Transverse colon (tissue), 4 donors: ENCODE data around the gene FXN. TPM values are rescaled to one million over a fixed set of nuclear protein-coding genes. Genes with fewer than 3 reads are reported as not detected.

Source experiments
- DNase-seq: peaks from one replicate; pipeline ENCODE4 v3.0.0-alpha.2; 2019
- H3K27ac ChIP-seq, 4 donors: fragments of 200-600 bp; sonication (generic); 2 replicates each; pipeline ENCODE4 v1.5.1; 2016 to 2018; ENCODE audit warnings: inconsistent platforms in 4 of 4
- H3K27me3 ChIP-seq: fragments of 200-600 bp; sonication (generic); 2 replicates; pipeline ENCODE4 v1.5.1; 2017; ENCODE audit warnings: inconsistent platforms
- H3K36me3 ChIP-seq, 4 donors: fragments of 200-600 bp; sonication (generic); 2 replicates each; pipeline ENCODE4 v1.5.1; 2017 to 2019; ENCODE audit warnings: inconsistent platforms in 4 of 4
- H3K4me1 ChIP-seq, 4 donors: fragments of 200-600 bp; sonication (generic); 2 replicates each; pipeline ENCODE4 v1.5.1; 2017 to 2020; ENCODE audit warnings: inconsistent platforms in 4 of 4
- H3K4me3 ChIP-seq, 4 donors: fragments of 200-600 bp; sonication (generic); 1 replicate in 1 of 4; 2 replicates in 3 of 4; pipeline versions ENCODE4 v1.5.1 to v1.6.1; 2017 to 2019; ENCODE audit warnings: inconsistent platforms in 4 of 4
- H3K9me3 ChIP-seq, 2 donors: fragments of 200-600 bp; sonication (generic); 2 replicates each; pipeline ENCODE4 v1.5.1; 2017 to 2019; ENCODE audit warnings: inconsistent platforms in 2 of 2
- CTCF ChIP-seq, 5 experiments: fragments of 200-600 bp in 3 of 5; fragments of 450-650 bp in 2 of 5; sonication (generic) in 3 of 5; IDR thresholded peaks; 1 replicate in 2 of 5; 2 replicates in 3 of 5; pipeline ENCODE4 v1.5.1; 2016 to 2017; ENCODE audit warnings: antibody characterized with exemption in 5 of 5, inconsistent platforms in 3 of 5, mild to moderate bottlenecking in 2 of 5, moderate library complexity in 1 of 5
- EP300 ChIP-seq: sonication (generic); formaldehyde crosslinking; IDR thresholded peaks from one replicate; pipeline ENCODE4 v1.6.1; 2017; ENCODE audit warnings: antibody characterized with exemption, low read depth
- POLR2A ChIP-seq: fragments of 450-650 bp; IDR thresholded peaks from one replicate; pipeline ENCODE4 v1.6.1; 2016; ENCODE audit warnings: antibody characterized with exemption, mild to moderate bottlenecking, moderate library complexity
- POLR2AphosphoS5 ChIP-seq, 3 donors: sonication (generic); formaldehyde crosslinking; IDR thresholded peaks; one replicate each; pipeline ENCODE4 v1.6.1; 2016; ENCODE audit warnings: antibody characterized with exemption in 3 of 3
- WGBS, 2 donors: methylation state at CpG; one replicate each; pipeline ENCODE4 v1.1.5; 2018; ENCODE audit warnings: low coverage in 1 of 2; 5-methylcytosine and 5-hydroxymethylcytosine counted together
- in situ Hi-C, 4 donors: fragments of 200-750 bp; cut with MboI; loops; one replicate each; pipeline versions ENCODE4 v1.15.0 to v1.15.1; 2017; ENCODE audit warnings: low sequenced_read_pairs in 3 of 4, low pct_ligation_motif_present in 1 of 4, low pct_unique_long_range_greater_than_20kb in 1 of 4
- intact Hi-C: fragments of 100-400 bp; cut with DNase I; formaldehyde crosslinking; loops from one replicate; pipeline ENCODE4 v1.15.1; 2023; ENCODE audit warnings: low total_unique reads
- total RNA-seq, 4 donors: library from RNA; depleted of rRNA; stranded (reverse); fragments of >200 nt; gene quantifications; one replicate each; pipeline ENCODE4 v1.1.0, GENCODE V29; 2016

The FXN gene
- total RNA-seq, 4 donors from 2014 or later, result 2.0 to 5.5 (median 3.5) TPM

DNA sequence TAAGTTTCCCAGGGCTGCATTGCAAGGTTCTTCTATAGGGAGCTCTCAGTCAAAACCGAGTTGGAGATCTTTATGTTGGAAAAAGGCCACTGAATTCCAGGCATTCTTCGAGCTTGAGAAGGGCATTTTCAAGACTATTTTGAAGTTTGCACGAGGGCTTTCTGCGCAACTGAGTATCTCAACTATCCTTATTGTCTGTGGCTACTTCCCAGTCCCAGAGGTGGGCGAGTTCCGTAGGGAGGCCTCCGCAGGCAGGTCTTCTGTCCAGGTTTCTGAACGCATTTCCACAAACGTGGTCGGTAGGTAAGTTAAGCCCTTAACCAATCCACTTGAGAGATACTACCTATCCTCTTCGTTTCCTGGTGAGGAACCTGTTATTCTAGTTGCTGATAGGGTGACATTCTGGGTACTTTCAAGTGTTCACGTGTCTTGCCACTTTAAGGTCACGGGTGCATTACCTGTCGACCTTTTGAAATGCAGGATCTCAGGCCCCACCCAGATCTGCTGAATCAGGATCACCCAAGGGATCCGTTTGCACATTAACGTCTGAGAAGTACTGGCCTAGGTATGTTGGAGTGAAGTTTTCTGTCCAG is 87.1 kb downstream of the FXN start:
- H3K9me3 ChIP-seq, result no peaks in the 10 kb centered on the region
- no peaks in the 10 kb centered on the region for H3K27me3 ChIP-seq
- peaks cover 0 to 19% (median 8%) of the 10 kb centered on the region in 4 donors for H3K4me1 ChIP-seq
- peak overlapping the region; percentile 86 to 94 (median 93) for H3K27ac ChIP-seq
- H3K36me3 ChIP-seq, result no peaks in the 10 kb centered on the region
- WGBS, 2 donors, result 22 to 53% methylated on average over 6 to 16 of the region's 16 CpGs
- peak; percentile 66 for DNase-seq
- TF ChIP-seq POLR2AphosphoS5 (IDR thresholded peaks at IDR 0.05) (peak in 2 of 3 donors; percentile 87 to 91), CTCF (IDR thresholded peaks at IDR 0.05) (no peak), POLR2A (peak; percentile 80)
- in situ Hi-C loops (no loop called here), intact Hi-C loops (no loop called here)
- peak overlapping the region; percentile 44 to 89 (median 79) for H3K4me3 ChIP-seq

DNA sequence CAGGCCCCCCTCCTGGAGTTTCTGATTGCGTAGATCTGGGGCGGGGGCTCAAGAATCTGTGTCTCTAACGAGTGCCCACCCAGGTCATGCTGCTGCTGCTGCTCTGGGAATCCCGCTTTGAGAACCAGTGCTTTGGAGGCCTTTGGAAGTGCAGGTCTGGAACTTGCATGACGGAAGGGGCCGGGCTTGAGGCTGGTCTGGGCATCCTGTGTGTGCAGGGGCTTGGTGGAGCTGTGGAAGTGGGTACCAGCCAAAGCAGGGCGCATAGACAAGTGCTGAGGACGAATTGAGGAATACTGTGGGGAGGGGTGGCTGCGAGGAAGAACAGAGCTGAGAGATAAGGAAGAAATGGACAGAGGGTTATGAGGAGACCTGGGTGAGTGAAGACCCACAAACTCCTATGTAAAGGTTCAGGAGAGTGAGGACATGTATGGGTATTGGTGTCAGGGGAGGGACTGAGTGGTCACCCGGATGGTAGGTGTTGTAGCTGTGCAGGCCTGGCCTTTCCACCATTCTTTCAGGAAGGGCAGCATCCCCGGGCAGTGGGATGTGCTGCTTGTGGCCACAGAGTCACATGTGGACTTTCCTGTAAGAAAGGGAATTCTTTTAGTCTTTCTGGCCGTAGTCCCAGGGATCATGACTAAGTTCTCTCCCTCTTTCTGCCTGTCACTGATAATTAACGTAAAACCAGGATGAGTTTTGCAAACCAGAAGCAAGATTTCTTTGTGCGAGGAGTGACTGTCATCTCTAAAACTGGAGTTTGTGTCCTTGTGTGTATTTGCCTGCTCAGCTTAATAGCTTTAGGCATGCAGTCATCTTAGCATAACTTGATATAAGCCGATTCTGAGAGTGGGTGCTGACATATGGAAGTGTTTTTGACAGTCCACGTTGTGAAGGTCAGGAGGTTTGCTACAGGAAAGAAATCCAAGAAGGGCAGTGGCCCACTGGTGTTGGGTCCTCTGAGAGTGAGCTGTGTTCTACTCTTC is 95.2 kb downstream of the FXN start:
- 75% methylated on average over 6 to 16 of the region's 16 CpGs for WGBS, 2 donors
- DNase-seq, result no peak
- in situ Hi-C loops (no loop called here), intact Hi-C loops (no loop called here)
- peaks cover 8 to 36% (median 22%) of the 10 kb centered on the region in 4 donors for H3K4me1 ChIP-seq
- H3K9me3 ChIP-seq, result no peaks in the 10 kb centered on the region
- TF ChIP-seq POLR2AphosphoS5 (IDR thresholded peaks at IDR 0.05) (no peak), EP300 (no peak), POLR2A (no peak)
- no peak overlapping the region for H3K4me3 ChIP-seq
- peak overlapping the region; percentile 14 to 61 (median 34) for H3K27ac ChIP-seq
- H3K36me3 ChIP-seq, result no peaks in the 10 kb centered on the region
- H3K27me3 ChIP-seq, result no peaks in the 10 kb centered on the region

- no peak for TF ChIP-seq CTCF (IDR thresholded peaks at IDR 0.05)
- TF ChIP-seq POLR2AphosphoS5 (IDR thresholded peaks at IDR 0.05), result peak in 2 of 3 donors; percentile 35 to 44
- Histone ChIP-seq H3K27me3 (no peaks in the 10 kb centered on the region), H3K4me1 (peaks cover 8 to 36% (median 22%) of the 10 kb centered on the region in 4 donors), H3K9me3 (no peaks in the 10 kb centered on the region), H3K27ac (peak overlapping the region; percentile 14 to 61 (median 35)), H3K4me3 (no peak overlapping the region), H3K36me3 (no peaks in the 10 kb centered on the region)
- DNase-seq, result no peak
- 74% methylated on average over 1 of the region's 1 CpG; no CpG with 5 or more reads in 1 of the 2 donors for WGBS, 2 donors
- intact Hi-C loops, result no loop called here
- in situ Hi-C loops, result no loop called here
Measured at GRCh38 chr9:69131682-69132081, 96.1 kb downstream of the FXN start.

- H3K27ac ChIP-seq, result peak overlapping the region; percentile 14 to 41 (median 22)
- DNase-seq, result no peak
- H3K36me3 ChIP-seq, result no peaks in the 10 kb centered on the region
- WGBS, 2 donors, result 68 to 73% methylated on average over 3 to 4 of the region's 4 CpGs
- intact Hi-C loops, result no loop called here
- in situ Hi-C loops, result no loop called here
- H3K27me3 ChIP-seq, result no peaks in the 10 kb centered on the region
- no peaks in the 10 kb centered on the region for H3K9me3 ChIP-seq
- H3K4me3 ChIP-seq, result no peak overlapping the region
- H3K4me1 ChIP-seq, result peaks cover 8 to 36% (median 22%) of the 10 kb centered on the region in 4 donors
- TF ChIP-seq CTCF (IDR thresholded peaks at IDR 0.05) (no peak), EP300 (no peak), POLR2AphosphoS5 (IDR thresholded peaks at IDR 0.05) (no peak), POLR2A (no peak)
Measured at GRCh38 chr9:69132361-69132760, 96.8 kb downstream of the FXN start.
